Liver (tissue), 9 donors: ENCODE data around the gene MIXL1. TPM values are rescaled to one million over a fixed set of nuclear protein-coding genes. Genes with fewer than 3 reads are reported as not detected.

Experiments
- DNase-seq: peaks from one replicate; pipeline ENCODE4 v3.0.0-alpha.2; 2017; ENCODE audit warnings: low spot score
- H3K27ac ChIP-seq, 2 donors: one replicate each; pipeline ENCODE4 v1.7.0; 2013; ENCODE audit warnings: inconsistent platforms in 2 of 2, low read length in 2 of 2, control low read depth in 1 of 2, low read depth in 1 of 2, mild to moderate bottlenecking in 1 of 2
- H3K27me3 ChIP-seq, 4 donors: one replicate each; pipeline versions ENCODE4 v1.6.1 to v1.7.0; 2013; ENCODE audit warnings: low read length in 3 of 4, inconsistent platforms in 1 of 4, mild to moderate bottlenecking in 1 of 4, moderate library complexity in 1 of 4; ENCODE audit not compliant: control insufficient read depth in 4 of 4, insufficient read depth in 4 of 4
- H3K36me3 ChIP-seq, 4 donors: one replicate each; pipeline versions ENCODE4 v1.6.1 to v1.7.0; 2013; ENCODE audit warnings: low read length in 3 of 4, mild to moderate bottlenecking in 3 of 4, low read depth in 1 of 4, moderate library complexity in 1 of 4; ENCODE audit not compliant: control insufficient read depth in 4 of 4, insufficient read depth in 3 of 4
- H3K4me1 ChIP-seq, 4 donors: one replicate each; pipeline versions ENCODE4 v1.6.1 to v1.7.0; 2013; ENCODE audit warnings: low read length in 3 of 4, mild to moderate bottlenecking in 3 of 4, moderate library complexity in 1 of 4; ENCODE audit not compliant: control insufficient read depth in 4 of 4, insufficient read depth in 4 of 4
- H3K4me3 ChIP-seq, 3 donors: one replicate each; pipeline versions ENCODE4 v1.6.1 to v1.7.0; 2013; ENCODE audit warnings: low read length in 3 of 3, control low read depth in 1 of 3, low read depth in 1 of 3, mild to moderate bottlenecking in 1 of 3
- H3K9ac ChIP-seq, 2 donors: one replicate each; pipeline ENCODE4 v1.7.0; 2013; ENCODE audit warnings: low read length in 2 of 2, mild to moderate bottlenecking in 2 of 2, moderate library complexity in 2 of 2, control low read depth in 1 of 2, low read depth in 1 of 2
- H3K9me3 ChIP-seq, 4 donors: one replicate each; pipeline versions ENCODE4 v1.6.1 to v1.7.0; 2013; ENCODE audit warnings: low read length in 3 of 4; ENCODE audit not compliant: control insufficient read depth in 4 of 4
- ATF3 ChIP-seq: IDR thresholded peaks from 2 replicates; pipeline ENCODE4 v1.6.1; 2016; ENCODE audit warnings: antibody characterized with exemption
- CTCF ChIP-seq: fragments of 150-350 bp; IDR thresholded peaks from 2 replicates; pipeline ENCODE4 v1.5.1; 2017; ENCODE audit warnings: improper control_type of control experiment, low read depth, low read length; ENCODE audit not compliant: missing input control
- EGR1 ChIP-seq, 2 donors: IDR thresholded peaks; 2 replicates each; pipeline ENCODE4 v1.6.1; 2016 to 2018; ENCODE audit warnings: antibody characterized with exemption in 2 of 2, low read depth in 2 of 2
- FOXA1 ChIP-seq: IDR thresholded peaks from 2 replicates; pipeline ENCODE4 v1.6.1; 2016; ENCODE audit warnings: antibody characterized with exemption
- FOXA2 ChIP-seq: IDR thresholded peaks from 2 replicates; pipeline ENCODE4 v1.6.1; 2016; ENCODE audit warnings: antibody characterized with exemption
- GABPA ChIP-seq, 2 donors: IDR thresholded peaks in 1 of 2; conservative IDR thresholded peaks in 1 of 2; 2 replicates each; pipeline ENCODE4 v1.6.1; 2016; ENCODE audit warnings: antibody characterized with exemption in 2 of 2, mild to moderate bottlenecking in 1 of 2, moderate library complexity in 1 of 2
- HNF4A ChIP-seq, 2 donors: conservative IDR thresholded peaks; 2 replicates each; pipeline ENCODE4 v1.6.1; 2016; ENCODE audit warnings: antibody characterized with exemption in 2 of 2, mild to moderate bottlenecking in 2 of 2
- HNF4G ChIP-seq: IDR thresholded peaks from 2 replicates; pipeline ENCODE4 v1.6.1; 2016; ENCODE audit warnings: antibody characterized with exemption
- JUND ChIP-seq, 2 donors: IDR thresholded peaks; 2 replicates each; pipeline ENCODE4 v1.6.1; 2016; ENCODE audit warnings: antibody characterized with exemption in 2 of 2
- MAX ChIP-seq: IDR thresholded peaks from 2 replicates; pipeline ENCODE4 v1.6.1; 2016; ENCODE audit warnings: antibody characterized with exemption
- NR2F2 ChIP-seq: IDR thresholded peaks from 2 replicates; pipeline ENCODE4 v1.6.1; 2016; ENCODE audit warnings: antibody characterized with exemption
- RAD21 ChIP-seq, 2 donors: IDR thresholded peaks; 2 replicates each; pipeline ENCODE4 v1.6.1; 2016; ENCODE audit warnings: antibody characterized with exemption in 2 of 2, mild to moderate bottlenecking in 2 of 2
- REST ChIP-seq: IDR thresholded peaks from 2 replicates; pipeline ENCODE4 v1.6.1; 2016; ENCODE audit warnings: antibody characterized with exemption, mild to moderate bottlenecking
- RXRA ChIP-seq, 2 donors: IDR thresholded peaks; 2 replicates each; pipeline ENCODE4 v1.6.1; 2017 to 2018; ENCODE audit warnings: antibody characterized with exemption in 2 of 2, mild to moderate bottlenecking in 1 of 2
- SP1 ChIP-seq: IDR thresholded peaks from 2 replicates; pipeline ENCODE4 v1.6.1; 2018; ENCODE audit warnings: antibody characterized with exemption, mild to moderate bottlenecking
- TAF1 ChIP-seq: conservative IDR thresholded peaks from 2 replicates; pipeline ENCODE4 v1.6.1; 2016; ENCODE audit warnings: antibody characterized with exemption, mild to moderate bottlenecking
- YY1 ChIP-seq: IDR thresholded peaks from 2 replicates; pipeline ENCODE4 v1.6.1; 2016; ENCODE audit warnings: antibody characterized with exemption, mild to moderate bottlenecking
- ZBTB33 ChIP-seq: IDR thresholded peaks from 2 replicates; pipeline ENCODE4 v1.6.1; 2016; ENCODE audit warnings: antibody characterized with exemption
- WGBS: extraction: QIAGEN DNeasy Blood & Tissue Kit; methylation state at CpG from one replicate; pipeline ENCODE4 v1.1.7; 2013; 5-methylcytosine and 5-hydroxymethylcytosine counted together
- polyA plus RNA-seq, 2 donors: library from polyadenylated mRNA; stranded (reverse) in 1 of 2; unstranded in 1 of 2; fragments of 200-250 nt in 1 of 2; fragments of >200 nt in 1 of 2; fragmentation: Nextera tagmentation in 1 of 2; extraction: Ambion mirVana in 1 of 2; gene quantifications; one replicate each; pipeline versions ENCODE4 v1.2.1 to v1.2.3, GENCODE V29; 2013 to 2015
- total RNA-seq, 2 donors: library from RNA; depleted of rRNA; stranded (reverse); fragments of >200 nt; gene quantifications; one replicate each; pipeline ENCODE4 v1.2.3, GENCODE V29; 2014
- donor health status: healthy.
- donor health status: healthy.
- donor health status: healthy.
- donor health status: healthy.
- donor health status: healthy.

Gene MIXL1
- total and polyA plus RNA-seq, 4 donors = 0.05 TPM; not detected in 3

- Histone ChIP-seq H3K36me3 (peaks cover 0 to 1% (median 0%) of the 10 kb centered on the region in 4 donors), H3K27ac (no peak overlapping the region), H3K9ac (no peak overlapping the region), H3K4me1 (no peaks in the 10 kb centered on the region), H3K4me3 (no peak overlapping the region), H3K27me3 (no peaks in the 10 kb centered on the region), H3K9me3 (no peaks in the 10 kb centered on the region)
- 97% methylated on average over 1 of the region's 1 CpG for WGBS
- DNase-seq = no peak
- no peak for TF ChIP-seq EGR1 (IDR thresholded peaks at IDR 0.05; ENCODE audit: low read depth in 2 of 2)
- TF ChIP-seq TAF1 = no peak
- TF ChIP-seq ATF3 = no peak
- no peak for TF ChIP-seq FOXA2
- TF ChIP-seq GABPA (IDR thresholded peaks at IDR 0.05 in 1 of 2, conservative IDR thresholded peaks at IDR 0.05 in 1 of 2) = no peak
- no peak for TF ChIP-seq MAX
- no peak for TF ChIP-seq YY1
- no peak for TF ChIP-seq REST
- TF ChIP-seq RXRA (IDR thresholded peaks at IDR 0.05) = no peak
- TF ChIP-seq FOXA1 = no peak
- no peak for TF ChIP-seq NR2F2
- TF ChIP-seq RAD21 (IDR thresholded peaks at IDR 0.05) = no peak
- TF ChIP-seq JUND (IDR thresholded peaks at IDR 0.05) = no peak
- no peak for TF ChIP-seq HNF4A (conservative IDR thresholded peaks at IDR 0.05)
- TF ChIP-seq SP1 = no peak
- TF ChIP-seq CTCF = no peak
- no peak for TF ChIP-seq ZBTB33
- TF ChIP-seq HNF4G = no peak
These were observed 13.4 kb downstream of the MIXL1 start for GRCh38 chr1:226236826-226237225.
